Stimulated activated CD4-positive, alpha-beta T cell treated with anti-CD3 and anti-CD28 coated beads, Interleukin-1b, Interleukin-23, amount 100 ng/mL, for 1 hour (primary cell): ENCODE data around the gene COL5A3.
"Not testable (repeated sequence)": the region's sequence is repeated elsewhere in the genome, so short reads cannot be mapped to it uniquely, and the experiment has no call there.

ENCODE experiments used
- DNase-seq, 2 donors: peaks; one replicate each; pipeline ENCODE4 v3.0.0-alpha.2; 2020; ENCODE audit warnings: low read depth in 2 of 2

COL5A3 gene

DNA sequence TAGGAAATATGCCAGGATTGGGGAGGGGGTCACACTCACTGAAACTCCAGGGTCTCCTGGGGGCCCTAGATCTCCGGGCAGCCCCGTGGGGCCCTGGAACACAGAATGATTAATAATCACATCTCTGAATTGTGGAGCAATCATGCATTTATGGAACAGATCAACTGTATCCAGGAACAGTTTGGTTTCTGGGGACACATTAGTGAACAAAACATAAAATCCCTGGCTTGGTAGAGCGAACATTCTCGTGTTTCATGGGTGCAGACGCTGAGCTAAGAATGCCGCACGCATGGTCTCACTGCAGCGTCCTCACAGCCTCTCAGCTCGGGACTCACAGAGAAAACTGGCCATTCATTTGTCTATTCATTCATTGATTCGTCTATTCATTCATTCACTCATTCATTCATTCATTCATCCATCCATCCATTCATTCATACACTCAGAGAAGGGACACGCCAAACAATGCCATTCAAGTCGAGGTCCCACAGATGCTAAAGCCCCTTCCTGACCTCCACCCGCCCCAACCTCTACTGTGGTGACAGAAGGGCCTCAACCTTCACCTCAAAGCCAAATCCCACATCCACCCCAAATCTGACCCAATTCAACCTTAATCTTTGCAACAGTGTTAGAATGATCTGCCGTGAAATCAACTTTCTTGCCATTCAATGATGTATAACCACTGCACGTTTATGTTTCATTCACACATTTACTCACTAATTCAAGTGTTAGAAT is 39.0 kb downstream of the COL5A3 start:
- DNase-seq = no peak

DNA sequence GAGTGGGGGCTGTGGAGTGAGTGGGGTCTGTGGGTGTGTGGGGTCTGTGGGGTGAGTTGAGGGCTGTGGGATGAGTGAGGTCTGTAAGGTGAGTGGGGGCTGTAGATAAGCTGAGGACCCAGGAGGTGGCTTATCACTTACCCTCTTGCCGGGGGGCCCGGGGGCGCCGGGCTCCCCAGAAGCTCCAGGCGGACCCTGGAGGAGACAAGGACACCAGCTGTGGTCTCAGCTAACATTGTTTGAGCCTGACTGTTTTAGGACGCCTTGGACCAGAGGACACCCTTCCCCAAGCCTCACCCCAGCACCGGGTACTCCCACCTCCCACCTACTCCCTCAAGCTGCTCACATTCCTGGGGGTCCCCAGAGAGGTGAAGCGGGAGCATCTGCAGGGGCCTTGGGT is 39.8 kb downstream of the COL5A3 start:
- no peak for DNase-seq

DNA sequence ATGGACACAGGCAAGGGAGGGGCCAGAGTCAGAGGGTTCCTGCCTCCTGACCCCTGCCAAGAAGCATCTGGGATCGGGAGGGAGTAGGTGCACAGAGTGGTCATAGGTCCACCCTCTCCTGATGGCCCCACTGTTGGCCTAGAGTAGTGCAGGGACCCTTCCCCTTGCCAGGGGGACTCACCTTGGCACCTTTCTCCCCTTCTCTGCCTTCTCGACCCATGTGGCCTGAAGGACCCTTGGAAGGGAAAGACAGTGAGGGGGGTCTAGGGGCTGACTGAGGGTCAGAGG is 40.7 kb downstream of the COL5A3 start:
- DNase-seq = no peak

DNA sequence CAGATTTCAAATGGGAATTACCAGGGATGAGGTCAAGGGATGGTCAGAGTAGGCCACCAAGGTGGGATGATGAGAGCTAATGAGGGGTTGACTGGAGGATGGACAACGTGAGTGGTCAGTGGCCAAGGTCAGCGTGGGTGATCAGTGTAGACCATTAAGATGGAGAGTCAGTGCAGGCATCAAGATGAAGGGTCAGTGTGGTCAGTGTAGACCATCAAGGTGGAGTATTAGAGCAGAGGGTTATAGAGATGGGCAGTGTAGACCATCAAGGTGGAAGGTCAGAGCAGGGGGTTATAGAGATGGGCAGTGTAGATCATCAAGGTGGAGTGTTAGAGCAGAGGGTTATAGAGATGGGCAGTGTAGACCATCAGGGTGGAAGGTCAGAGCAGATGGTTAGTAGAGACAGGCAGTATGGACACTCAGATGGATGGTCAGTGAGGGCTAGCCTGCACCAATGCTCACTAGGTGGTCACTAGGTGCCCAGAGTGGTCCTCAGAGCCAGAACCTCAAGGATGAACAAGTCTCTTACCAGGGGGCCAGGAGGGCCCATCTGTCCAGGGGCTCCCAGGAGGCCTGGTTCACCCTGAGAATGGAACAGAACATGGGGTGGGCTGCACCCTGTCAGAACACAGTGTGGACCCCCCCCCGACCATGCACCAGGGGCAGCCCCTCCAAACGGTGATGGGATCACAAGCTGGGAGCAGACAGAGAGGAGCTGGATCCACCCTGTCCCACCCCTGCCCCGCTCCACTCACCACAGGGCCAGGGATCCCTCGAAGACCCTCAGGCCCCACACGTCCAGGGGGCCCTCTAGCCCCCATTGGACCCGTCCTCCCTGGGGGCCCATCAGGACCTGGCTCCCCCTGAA is 41.2 kb downstream of the COL5A3 start:
- no peak for DNase-seq

DNA sequence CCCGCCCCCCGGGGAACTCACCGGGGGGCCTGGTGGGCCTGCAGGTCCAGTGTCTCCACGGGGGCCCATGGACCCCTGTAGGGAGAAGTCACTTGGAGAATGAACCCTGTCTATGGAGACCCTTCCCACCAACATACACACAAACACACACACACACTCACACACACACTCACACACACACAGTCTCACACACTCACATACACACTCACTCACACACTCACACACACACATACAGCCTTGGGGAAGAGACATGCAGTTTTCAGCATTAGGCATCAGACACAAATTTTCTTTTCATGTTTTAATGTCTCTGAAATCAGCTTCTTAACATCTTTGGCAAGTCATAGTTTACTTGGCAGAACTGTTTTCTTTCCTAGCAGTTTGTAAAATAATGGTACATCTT is 43.0 kb downstream of the COL5A3 start:
- no peak for DNase-seq

DNA sequence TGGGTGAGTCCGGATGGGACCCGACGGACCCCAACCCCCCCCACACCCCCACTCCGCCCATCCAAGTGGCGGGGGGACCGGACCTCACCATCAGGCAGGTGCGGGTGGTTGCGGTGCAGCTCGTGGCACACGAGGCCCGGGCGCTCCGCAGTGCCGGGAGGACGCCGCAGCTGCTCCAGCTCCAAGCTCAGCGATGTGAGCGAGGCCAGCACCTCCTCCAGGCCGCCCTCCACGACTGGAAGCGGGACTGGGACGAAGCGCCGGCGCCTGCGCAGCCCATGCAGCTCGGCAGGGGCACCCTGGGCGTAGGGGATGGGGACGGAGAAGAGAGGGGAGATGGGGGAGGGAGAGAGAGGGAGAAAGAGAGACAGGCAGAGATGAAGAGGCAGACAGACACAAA is 43.9 kb downstream of the COL5A3 start:
- DNase-seq = no peak

DNA sequence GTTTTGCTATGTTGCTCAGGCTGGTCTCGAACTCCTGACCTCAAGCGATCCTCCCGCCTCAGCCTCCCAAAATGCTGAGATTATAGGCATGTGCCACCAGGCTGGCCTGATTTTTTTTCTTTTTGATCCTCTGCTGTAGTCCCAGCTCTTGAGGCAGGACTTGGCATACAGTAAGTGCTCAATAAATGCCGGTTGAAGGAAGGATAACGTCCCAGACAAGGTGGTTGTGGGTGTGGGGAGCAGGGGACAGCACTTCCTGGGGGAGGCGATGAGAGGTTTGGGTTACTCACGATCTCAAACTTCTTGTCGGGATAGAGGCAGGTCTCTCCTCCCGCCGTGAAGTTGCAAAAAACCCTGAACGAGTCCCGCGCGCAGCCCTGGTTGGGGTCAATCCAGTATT is 44.3 kb downstream of the COL5A3 start:
- no peak for DNase-seq

DNA sequence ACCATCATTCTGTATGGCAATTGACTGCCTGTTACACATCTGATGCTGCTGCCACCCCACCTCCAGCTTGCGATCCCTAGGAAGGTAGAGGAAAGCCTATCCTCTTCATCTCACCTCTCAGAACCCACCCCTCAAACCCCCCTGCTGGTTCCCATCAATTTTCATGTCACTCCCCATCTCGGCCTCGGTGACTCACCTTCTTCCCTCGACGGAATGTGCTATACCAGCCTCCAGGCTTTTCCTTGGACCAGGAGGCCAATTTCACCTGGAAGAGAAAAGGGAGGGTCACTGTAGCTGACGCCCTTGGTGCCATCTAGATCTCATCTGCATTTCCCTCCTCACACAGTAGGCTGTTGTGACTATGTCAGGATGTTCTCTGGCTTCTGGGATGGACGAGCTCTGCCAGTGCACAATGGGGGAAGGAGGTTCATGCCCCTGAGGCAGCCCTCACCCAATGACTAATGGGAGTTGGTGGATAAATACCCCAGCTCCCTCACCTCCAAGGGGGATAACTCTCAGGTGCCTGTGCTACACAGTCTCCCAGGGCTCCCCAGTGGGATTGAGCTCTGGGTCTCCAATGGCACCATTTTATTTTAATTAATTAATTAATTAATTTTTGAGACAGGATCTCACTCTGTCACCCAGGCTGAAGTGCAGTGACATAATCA is 47.5 kb downstream of the COL5A3 start:
- DNase-seq = no peak

DNA sequence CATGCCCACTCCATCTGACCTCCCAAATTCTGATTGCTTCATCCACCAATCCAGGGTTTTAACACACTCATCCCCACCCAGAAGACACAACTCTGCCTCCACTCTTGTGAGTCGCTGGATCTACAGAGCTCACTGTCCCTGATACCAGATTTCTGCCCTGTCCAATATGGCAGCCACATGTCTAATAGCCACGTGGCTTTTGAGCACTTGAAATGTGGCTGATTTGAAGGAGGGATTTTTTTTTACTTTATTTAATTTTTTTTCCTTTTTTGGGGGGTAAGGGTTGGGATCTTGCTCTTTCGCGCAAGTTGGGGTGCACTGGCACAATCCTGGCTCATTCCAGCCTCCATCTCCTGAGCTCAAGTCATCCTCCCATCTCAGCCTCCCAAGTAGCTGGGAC is 49.2 kb downstream of the COL5A3 start:
- DNase-seq = no peak

DNA sequence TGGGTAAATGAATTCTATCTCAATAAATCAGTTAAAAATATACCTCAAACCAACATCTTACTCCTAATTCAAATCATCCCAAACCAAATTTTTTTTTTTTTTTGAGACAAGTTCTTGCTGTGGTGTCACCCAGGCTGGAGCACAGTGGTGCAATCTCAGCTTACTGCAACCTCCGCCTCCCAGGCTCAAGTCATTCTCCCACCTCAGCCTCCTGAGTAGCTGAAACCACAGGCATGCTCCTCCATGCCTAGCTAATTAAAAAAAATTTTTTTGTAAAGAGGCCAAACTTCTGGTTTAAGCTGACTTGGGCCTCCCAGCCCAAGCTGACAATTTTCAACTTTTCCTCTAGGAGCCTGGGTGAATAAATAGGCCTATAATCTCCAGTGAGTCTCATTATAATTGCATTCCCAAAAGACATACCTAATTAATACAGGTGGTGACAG is 51.9 kb downstream of the COL5A3 start:
- no peak for DNase-seq

DNA sequence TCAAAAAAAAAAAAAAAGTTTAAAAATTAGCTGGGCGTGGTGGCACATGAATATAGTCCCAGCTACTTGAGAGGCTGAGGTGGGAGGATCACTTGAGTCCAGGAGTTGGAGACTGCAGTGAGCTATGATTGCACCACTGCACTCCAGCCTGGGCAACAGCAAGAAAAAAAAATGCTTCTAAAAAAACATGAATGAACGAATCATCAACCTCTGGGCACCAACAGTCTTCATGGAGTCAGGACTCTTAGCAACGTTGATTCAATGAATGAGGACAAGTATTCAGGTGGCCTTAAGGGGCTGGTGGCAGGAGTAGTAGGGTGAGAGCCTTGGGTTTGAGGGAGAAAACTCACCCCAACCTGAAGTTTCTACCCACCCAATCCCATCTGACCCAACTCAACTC is 53.3 kb downstream of the COL5A3 start:
- no peak for DNase-seq

DNA sequence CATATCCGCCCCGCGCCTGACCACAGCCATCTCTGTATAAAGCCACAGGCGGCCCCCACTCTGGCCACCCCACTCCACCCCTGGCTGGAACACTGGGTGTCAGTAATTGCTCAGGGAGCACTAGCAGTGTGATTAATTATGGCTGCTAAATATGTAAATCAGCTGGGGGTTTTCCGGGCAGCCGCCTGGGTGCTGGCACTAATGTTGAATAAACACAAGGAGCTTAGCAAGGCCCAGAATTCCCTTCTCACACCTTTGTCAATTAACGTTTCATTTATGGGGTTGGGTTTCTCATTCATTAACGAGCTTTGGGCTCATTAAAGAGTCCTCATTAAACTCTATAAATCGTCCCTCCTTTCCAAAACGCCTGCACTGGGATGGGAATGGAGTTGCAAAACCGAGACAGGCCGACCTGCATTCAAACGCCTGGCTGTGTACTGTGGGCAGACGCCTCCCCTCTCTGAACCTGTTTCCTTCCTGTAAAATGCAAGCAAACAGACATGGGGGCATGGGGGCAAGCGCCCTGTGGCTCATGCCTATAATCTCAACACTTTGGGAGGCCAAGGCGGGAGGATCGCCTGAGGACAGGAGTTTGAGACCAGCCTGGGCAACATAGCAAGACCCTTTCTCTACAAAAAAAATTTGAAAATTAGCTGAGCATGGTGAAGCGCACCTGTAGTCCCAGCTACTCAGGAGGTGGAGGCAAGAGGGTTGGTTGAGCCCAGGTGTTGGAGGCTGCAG is 56.3 kb downstream of the COL5A3 start:
- DNase-seq = no peak

DNA sequence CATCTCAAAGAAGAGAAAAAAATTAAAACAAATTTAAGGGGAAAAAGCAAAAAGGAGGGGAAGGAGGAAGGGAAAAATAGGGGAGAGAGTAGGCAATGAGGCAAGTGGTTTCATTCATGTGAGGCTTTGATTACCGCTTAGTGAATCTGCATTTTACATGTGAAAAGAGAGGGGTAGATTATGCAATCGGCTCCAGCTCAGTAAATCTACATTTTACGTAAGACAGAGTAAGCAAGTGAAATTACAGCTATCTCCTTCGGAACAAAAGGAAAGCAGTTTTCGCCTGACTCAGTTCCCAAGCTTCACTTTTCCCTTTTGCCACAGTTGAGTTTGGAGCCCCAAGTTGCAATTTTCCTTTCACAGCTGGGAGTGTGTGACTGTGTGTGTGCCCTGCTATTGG is 58.0 kb downstream of the COL5A3 start:
- no peak for DNase-seq

DNA sequence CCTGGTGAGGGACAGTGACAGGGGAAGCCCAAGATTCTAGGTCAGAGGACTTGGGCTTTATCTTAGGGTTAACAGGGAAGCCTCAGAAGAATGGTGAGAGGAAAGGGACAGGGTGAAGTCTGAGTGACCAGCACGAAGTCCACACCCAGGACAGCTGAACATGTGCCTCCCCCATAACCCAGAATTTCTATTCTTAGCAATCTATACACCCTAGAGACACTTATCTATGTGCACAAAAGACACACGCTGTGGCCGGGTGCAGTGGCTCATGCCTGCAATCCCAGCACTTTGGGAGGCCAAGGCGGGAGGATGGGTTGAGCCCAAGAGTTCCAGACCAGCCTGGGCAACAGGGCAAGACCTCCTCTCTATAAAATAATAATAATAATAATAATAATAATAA is 62.9 kb downstream of the COL5A3 start:
- no peak for DNase-seq

DNA sequence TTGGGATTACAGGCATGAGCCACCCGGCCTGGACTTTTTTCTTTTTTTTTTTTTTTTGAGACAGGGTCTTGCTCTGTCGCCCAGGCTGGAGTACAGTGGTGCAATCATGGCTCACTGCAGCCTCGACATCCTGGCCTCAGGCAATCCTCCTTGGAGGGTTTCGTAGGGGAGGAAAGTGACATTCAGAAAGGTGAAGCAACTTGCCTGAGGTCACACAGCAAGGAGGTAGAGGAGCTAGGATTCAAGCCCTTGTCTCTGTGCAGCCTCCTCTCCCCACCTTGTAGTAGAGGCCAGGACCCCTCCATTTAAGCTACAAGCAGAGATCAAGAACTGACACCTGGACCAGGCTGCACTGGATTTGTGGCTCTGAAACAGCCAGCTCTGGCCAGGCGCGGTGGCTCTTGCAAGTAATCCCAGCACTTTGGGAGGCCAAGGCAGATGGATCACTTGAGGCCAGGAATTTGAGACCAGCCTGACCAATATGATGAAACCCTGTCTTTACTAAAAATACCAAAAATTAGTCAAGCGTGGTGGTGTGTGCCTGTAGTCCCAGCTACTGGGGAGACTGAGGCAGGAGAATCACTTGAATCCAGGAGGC is 63.7 kb downstream of the COL5A3 start:
- DNase-seq = not testable (repeated sequence)

DNA sequence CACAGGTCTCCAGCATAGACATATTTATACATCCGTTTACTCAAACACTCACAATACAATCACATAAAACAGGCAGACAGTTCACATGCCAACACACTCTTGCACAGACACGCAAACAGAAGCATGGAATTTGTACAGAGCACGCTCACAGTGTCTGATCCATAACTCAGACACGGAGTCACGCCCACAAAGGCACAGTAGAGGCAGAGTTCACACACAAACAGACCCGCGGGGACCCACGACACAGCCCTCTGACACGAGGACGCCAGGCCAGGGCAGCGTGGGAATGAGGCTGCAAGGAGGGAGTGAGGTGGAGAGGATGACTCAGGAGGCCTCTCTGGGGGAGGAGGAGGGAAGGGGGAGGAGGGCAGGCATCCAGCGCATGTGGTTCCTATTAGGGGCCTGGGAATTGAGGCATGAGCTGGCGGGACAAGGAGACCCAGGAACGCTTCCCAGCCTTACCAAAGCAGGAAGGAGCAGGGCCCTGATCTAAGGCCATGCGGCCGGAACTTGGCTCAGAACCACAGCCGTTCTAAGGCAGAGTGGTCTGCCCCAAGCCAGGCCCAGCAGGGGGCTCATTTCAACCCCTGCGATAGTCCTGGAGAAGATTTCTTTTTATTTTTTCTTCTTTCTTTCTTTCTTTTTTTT is 64.9 kb downstream of the COL5A3 start:
- no peak for DNase-seq

DNA sequence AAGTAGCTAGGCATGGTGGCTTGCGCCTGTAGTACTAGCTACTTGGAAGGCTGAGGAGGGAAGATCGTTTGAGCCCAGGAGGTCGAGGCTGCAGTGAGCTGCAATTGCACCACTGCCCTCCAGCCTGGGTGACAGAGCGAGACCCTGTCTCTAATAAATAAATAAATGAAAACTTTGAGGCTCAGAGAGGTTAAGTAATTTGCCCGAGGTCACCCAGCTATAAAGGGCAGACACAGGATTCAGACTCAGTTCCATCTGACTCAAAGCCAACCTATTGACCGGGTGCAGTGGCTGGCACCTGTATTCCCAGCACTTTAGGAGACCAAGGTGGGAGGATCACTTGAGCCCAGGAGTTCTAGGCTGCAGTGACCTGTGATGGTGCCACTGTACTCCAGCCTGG is 66.6 kb downstream of the COL5A3 start:
- no peak for DNase-seq

DNA sequence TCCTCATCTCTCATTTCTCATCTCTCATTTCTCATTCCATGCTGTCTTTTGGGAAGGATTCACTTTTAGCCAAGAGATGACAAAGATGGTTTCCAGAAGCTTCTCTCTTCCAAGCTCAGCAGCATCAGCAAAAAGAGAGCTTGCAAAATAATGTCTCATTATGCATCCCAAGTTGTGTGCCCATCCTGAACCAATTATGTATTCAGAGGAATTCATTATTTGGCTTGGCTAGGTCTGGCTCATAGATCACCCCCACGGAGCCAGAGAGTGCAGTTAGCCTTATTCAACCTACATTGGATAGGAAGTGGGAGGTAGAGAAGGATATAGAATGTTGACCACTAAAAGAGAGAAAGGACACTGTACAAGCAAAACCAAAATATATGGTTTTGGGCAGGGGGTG is 68.6 kb downstream of the COL5A3 start:
- DNase-seq = no peak

DNA sequence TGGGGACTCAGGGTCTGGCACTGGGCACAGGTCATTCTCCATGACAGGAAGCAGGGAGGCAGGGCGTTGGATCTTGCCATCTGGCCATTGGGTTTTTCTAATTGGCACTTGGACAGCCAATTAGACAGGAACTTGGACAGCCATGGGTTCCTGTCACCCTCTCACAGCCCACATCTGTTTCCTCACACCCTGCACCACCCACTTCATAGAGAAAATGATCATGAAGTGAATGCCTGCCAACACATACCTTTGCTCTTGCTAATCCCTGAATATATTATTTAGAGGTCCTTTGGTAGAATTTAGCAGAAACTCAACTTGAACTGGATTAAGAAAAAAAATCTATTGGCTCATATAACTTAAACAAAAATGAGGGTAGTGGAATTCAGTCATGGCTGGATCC is 69.1 kb downstream of the COL5A3 start:
- no peak for DNase-seq

DNA sequence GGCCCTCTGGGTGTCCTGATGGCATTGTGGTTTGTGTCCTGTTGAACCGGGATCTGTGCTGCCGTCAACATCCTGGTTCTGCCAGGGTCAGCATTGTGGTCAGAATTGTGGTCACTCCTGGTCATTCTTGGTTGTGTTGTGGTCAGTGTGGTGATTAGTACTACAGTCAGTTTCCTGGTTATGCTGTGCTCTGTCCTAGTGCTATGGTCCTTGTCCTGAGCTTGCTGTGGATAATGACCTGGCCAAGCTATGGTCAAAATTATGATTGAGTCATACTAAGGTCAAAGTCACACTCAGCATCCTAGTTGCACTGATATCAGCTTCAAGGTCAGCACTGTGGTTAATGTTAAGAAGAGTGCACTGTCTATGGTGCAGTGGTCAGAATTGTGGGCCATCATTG is 69.5 kb downstream of the COL5A3 start:
- DNase-seq = no peak

DNA sequence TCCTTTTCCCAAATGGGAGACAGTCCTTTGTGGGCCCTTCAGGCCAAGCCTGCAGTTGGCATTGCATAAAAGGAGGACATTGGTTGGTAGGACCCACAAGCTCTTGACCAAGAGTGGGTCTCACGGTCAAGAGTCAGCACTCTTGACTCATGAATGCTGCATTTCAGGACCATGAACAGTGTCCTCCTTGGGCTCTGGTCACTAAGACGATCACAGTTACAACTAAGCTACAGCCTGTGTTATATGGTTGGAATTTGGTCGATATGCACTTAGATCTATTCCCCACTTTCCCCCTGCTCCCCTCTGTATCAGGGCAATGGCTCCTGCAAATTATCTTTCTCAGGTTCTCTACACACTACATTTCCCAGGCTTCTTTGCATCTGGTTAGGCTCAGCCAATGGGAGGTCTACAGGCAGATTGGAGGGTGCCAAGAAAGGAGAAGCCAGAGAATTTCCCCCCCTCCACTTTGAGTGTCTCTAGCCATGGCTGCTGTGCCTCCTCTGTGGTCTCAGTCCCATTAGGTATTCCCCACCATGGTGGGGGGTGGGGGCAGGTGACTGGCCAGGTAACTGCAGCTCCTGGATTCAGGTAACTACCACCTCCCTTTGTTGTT is 70.9 kb downstream of the COL5A3 start:
- DNase-seq = no peak
